Pancreas (tissue), 10 donors: Measurements from ENCODE around the gene SLC38A2. TPM values are rescaled to one million over a fixed set of nuclear protein-coding genes. Genes with fewer than 3 reads are reported as not detected.
A peak's percentile ranks its signal among the peaks of the same experiment; 100 is the strongest.

Source experiments
- ATAC-seq, 4 donors: fragments of 200-7000 bp; cut with Tn5 transposase; one replicate each; pipeline versions ENCODE4 v1.8.0 to v1.9.1; 2020; ENCODE audit warnings: mild to moderate bottlenecking in 4 of 4, moderate library complexity in 4 of 4
- DNase-seq, 6 donors: peaks; one replicate each; pipeline ENCODE4 v3.0.0-alpha.2; 2020
- FAIRE-seq: peaks from 2 replicates; lab custom pipeline; 2012; peaks lifted over from hg19 to GRCh38; lab: Jason Lieb, UNC
- H3K27ac ChIP-seq, 4 donors: fragments of 200-600 bp; sonication (generic); 1 replicate in 3 of 4; 2 replicates in 1 of 4; pipeline versions ENCODE4 v1.5.0 to v1.8.0; 2020
- H3K27me3 ChIP-seq, 4 donors: fragments of 200-600 bp; one replicate each; pipeline ENCODE4 v1.8.0; 2021
- H3K36me3 ChIP-seq, 3 donors: fragments of 200-600 bp; sonication (generic) in 1 of 3; one replicate each; pipeline versions ENCODE4 v1.5.0 to v1.8.0; 2020 to 2021
- H3K4me1 ChIP-seq, 3 donors: fragments of 200-600 bp; one replicate each; pipeline ENCODE4 v1.8.0; 2021
- H3K4me3 ChIP-seq, 4 donors: fragments of 200-600 bp; sonication (generic) in 2 of 4; one replicate each; pipeline versions ENCODE4 v1.5.0 to v1.8.0; 2020 to 2021
- H3K9me3 ChIP-seq, 4 donors: fragments of 200-600 bp; one replicate each; pipeline ENCODE4 v1.8.0; 2021
- WGBS, 2 donors: extraction: QIAGEN DNeasy Blood & Tissue Kit; methylation state at CpG; one replicate each; pipeline ENCODE4 v1.1.7; 2013; 5-methylcytosine and 5-hydroxymethylcytosine counted together
- intact Hi-C, 3 donors: fragments of 100-400 bp; cut with DNase I; formaldehyde crosslinking; loops; one replicate each; pipeline versions ENCODE4 v1.11.1 to v1.14.2; 2022
- polyA plus RNA-seq, 2 donors: library from polyadenylated mRNA; stranded (reverse); fragments of 200-250 nt; gene quantifications; one replicate each; pipeline ENCODE4 v1.2.3, GENCODE V29; 2013
- total RNA-seq, 6 donors: library from RNA; stranded (reverse); fragmentation: NEBNext Ultra II Directional in 4 of 6; extraction: Animal tissue kit (Norgen Biotek cat#: 25700) in 4 of 6; gene quantifications; one replicate each; pipeline versions ENCODE4 v1.2.1 to v1.2.4, GENCODE V29; 2021 to 2023
- TF ChIP-seq, protein P1 (sequence below), 4 donors: fragments of 200-600 bp; sonication (generic) in 3 of 4; IDR thresholded peaks; one replicate each; pipeline versions ENCODE4 v1.5.0 to v1.8.0; 2021; ENCODE audit warnings: antibody characterized with exemption in 4 of 4
- donor health status: healthy with polysubstance abuse.
- donor health status: DM: no; HTN: no; CAD: no; lungs with moderate emphysema.
- donor health status: DM: no; HTN: no; CAD: no.
- donor health status: control.
- donor health status: control.
- donor health status: Bipolar disorder and iron deficiency.
- donor health status: DM: yes; HTN: yes; CAD: no.
- donor health status: DM: no; HTN: no; CAD: no.
- donor health status: DM: no; HTN: no; CAD: no.
- donor health status: DM: yes; HTN: yes; CAD: no.

Gene SLC38A2
- total and polyA plus RNA-seq, 8 donors, result 24.2 to 155 (median 78.9) TPM

DNA sequence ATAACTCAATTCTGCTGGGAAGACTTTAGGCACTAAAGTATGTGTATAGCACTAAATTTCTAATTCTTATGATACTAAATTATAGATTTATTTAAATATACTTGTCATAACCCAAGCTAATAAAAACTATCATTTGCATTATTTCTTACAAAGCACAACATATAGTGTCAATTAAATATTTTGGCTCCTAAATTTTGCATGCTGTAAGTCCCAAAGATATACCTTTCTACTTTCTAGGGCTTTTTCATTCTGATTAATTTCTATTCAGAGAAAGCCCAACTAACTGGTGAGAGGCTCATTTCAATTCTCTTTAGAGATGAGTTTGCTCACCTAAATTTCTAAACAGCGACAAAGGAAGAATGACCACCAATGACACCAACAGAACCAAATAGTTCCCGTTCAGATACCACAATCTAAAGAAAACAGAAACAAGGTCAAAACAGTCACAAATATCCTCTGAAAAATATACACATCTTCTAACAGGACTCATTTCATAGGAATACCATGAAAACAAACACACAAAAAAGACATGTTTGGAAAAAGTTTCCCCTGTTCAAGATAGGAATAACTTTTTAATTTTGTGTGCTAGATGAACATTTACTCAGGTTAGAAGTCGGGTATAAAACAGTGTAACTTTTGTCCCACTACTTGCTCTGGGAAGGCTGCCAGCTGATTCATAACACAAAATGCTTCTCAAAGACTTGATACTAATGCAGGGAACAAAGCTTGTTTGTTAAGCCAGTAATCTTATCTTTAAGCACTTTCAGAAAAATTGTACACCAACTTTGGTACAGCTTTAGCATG, 7.6 kb downstream of the SLC38A2 start:
- DNase-seq (peak in 4 of 6 donors; percentile 58 to 76 (median 70)), FAIRE-seq (peak; percentile 17), ATAC-seq (peak; percentile 60 to 80 (median 72))
- H3K27ac ChIP-seq, result peak overlapping the region in 3 of 4 donors; percentile 6 to 60 (median 14)
- H3K4me3 ChIP-seq, result peak overlapping the region in 2 of 4 donors; percentile 1 to 13
- TF ChIP-seq, protein P1, sequence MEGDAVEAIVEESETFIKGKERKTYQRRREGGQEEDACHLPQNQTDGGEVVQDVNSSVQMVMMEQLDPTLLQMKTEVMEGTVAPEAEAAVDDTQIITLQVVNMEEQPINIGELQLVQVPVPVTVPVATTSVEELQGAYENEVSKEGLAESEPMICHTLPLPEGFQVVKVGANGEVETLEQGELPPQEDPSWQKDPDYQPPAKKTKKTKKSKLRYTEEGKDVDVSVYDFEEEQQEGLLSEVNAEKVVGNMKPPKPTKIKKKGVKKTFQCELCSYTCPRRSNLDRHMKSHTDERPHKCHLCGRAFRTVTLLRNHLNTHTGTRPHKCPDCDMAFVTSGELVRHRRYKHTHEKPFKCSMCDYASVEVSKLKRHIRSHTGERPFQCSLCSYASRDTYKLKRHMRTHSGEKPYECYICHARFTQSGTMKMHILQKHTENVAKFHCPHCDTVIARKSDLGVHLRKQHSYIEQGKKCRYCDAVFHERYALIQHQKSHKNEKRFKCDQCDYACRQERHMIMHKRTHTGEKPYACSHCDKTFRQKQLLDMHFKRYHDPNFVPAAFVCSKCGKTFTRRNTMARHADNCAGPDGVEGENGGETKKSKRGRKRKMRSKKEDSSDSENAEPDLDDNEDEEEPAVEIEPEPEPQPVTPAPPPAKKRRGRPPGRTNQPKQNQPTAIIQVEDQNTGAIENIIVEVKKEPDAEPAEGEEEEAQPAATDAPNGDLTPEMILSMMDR (IDR thresholded peaks at IDR 0.05), result no peak
- peaks cover 33 to 87% (median 84%) of the 10 kb centered on the region in 3 donors for H3K4me1 ChIP-seq
- WGBS, 2 donors, result 9 to 13% methylated on average over 3 of the region's 3 CpGs
- H3K27me3 ChIP-seq, result no peaks in the 10 kb centered on the region
- no peaks in the 10 kb centered on the region for H3K9me3 ChIP-seq
- H3K36me3 ChIP-seq, result peaks cover 5 to 88% (median 62%) of the 10 kb centered on the region in 3 donors
- intact Hi-C loops, result no loop called here

DNA sequence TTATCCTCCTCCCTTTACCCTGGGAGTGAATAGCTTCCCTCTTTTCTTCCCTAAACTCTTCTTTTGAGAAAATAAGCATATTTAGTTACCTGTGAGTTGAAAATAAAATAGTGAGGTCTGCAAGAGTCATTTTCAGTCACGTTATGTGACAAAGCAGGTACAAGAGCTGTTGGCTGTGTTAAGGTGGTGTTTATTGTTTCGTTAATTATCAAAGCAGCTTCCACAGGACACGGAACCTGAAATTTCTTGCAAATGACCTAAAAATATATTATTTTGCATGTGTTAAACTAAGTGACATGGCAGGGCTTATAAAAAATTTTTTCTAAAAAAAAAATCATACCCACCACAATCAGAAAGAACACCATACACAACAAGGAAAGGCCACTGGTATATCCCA, 8.3 kb downstream of the SLC38A2 start:
- no peaks in the 10 kb centered on the region for H3K27me3 ChIP-seq
- H3K9me3 ChIP-seq, result no peaks in the 10 kb centered on the region
- intact Hi-C loops, result no loop called here
- no peak for ATAC-seq
- 66 to 67% methylated on average over 3 of the region's 3 CpGs for WGBS, 2 donors
- no peak for FAIRE-seq
- H3K36me3 ChIP-seq, result peaks cover 7 to 90% (median 66%) of the 10 kb centered on the region in 3 donors
- peak overlapping the region in 3 of 4 donors; percentile 6 to 60 (median 14) for H3K27ac ChIP-seq
- no peak overlapping the region for H3K4me3 ChIP-seq
- TF ChIP-seq, protein P1 (IDR thresholded peaks at IDR 0.05), result no peak
- DNase-seq, result no peak
- peaks cover 33 to 85% (median 79%) of the 10 kb centered on the region in 3 donors for H3K4me1 ChIP-seq

GRCh38 chr12:46363582-46364299, 8.8 kb downstream of the SLC38A2 start:
- intact Hi-C loops, result no loop called here
- ATAC-seq (no peak), DNase-seq (no peak), FAIRE-seq (no peak)
- H3K4me1 ChIP-seq, result peaks cover 33 to 80% (median 76%) of the 10 kb centered on the region in 3 donors
- H3K36me3 ChIP-seq, result peaks cover 7 to 96% (median 65%) of the 10 kb centered on the region in 3 donors
- H3K27me3 ChIP-seq, result no peaks in the 10 kb centered on the region
- H3K4me3 ChIP-seq, result no peak overlapping the region
- peak overlapping the region in 1 of 4 donors; percentile 60 for H3K27ac ChIP-seq
- 68 to 70% methylated on average over 9 of the region's 9 CpGs for WGBS, 2 donors
- H3K9me3 ChIP-seq, result no peaks in the 10 kb centered on the region
- TF ChIP-seq, protein P1 (IDR thresholded peaks at IDR 0.05), result no peak

GRCh38 chr12:46362895-46363581, 9.5 kb downstream of the SLC38A2 start:
- peaks cover 33 to 75% (median 68%) of the 10 kb centered on the region in 3 donors for H3K4me1 ChIP-seq
- peaks cover 7 to 91% (median 61%) of the 10 kb centered on the region in 3 donors for H3K36me3 ChIP-seq
- TF ChIP-seq, protein P1 (IDR thresholded peaks at IDR 0.05), result no peak
- H3K9me3 ChIP-seq, result no peaks in the 10 kb centered on the region
- FAIRE-seq (no peak), DNase-seq (no peak), ATAC-seq (no peak)
- intact Hi-C loops, result no loop called here
- WGBS, 2 donors, result 30 to 35% methylated on average over 2 of the region's 2 CpGs
- H3K27me3 ChIP-seq, result no peaks in the 10 kb centered on the region
- H3K4me3 ChIP-seq, result no peak overlapping the region
- H3K27ac ChIP-seq, result no peak overlapping the region
